Activated CD4-positive, alpha-beta T cell treated with anti-CD3 and anti-CD28 coated beads for 48 hours (primary cell): ENCODE data around the gene NYNRIN.

ENCODE experiments used
- DNase-seq: peaks from one replicate; pipeline ENCODE4 v3.0.0-alpha.2; 2020

Gene NYNRIN

DNA sequence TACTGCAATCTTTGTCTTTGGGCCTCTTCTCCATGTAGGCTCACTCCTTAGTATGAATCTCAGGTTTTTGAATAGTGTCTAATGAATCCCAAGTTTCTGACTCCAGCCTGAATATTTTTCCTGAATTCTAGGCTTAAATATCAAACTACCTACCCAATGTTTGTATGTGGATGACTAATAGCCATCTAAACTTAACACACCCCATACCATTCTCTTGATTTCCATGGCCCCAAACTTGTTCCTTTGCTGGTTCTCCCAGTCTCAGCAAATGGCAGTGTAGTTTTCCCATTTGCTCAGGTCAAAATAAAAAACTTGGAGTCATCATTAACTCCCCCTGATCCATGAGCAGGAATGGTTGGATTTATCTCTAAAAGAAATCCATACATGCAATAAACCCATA is 62.5 kb downstream of the NYNRIN start:
- DNase-seq: no peak

- DNase-seq: no peak
These were observed 64.4 kb downstream of the NYNRIN start for GRCh38 chr14:24463017-24463883.

DNA sequence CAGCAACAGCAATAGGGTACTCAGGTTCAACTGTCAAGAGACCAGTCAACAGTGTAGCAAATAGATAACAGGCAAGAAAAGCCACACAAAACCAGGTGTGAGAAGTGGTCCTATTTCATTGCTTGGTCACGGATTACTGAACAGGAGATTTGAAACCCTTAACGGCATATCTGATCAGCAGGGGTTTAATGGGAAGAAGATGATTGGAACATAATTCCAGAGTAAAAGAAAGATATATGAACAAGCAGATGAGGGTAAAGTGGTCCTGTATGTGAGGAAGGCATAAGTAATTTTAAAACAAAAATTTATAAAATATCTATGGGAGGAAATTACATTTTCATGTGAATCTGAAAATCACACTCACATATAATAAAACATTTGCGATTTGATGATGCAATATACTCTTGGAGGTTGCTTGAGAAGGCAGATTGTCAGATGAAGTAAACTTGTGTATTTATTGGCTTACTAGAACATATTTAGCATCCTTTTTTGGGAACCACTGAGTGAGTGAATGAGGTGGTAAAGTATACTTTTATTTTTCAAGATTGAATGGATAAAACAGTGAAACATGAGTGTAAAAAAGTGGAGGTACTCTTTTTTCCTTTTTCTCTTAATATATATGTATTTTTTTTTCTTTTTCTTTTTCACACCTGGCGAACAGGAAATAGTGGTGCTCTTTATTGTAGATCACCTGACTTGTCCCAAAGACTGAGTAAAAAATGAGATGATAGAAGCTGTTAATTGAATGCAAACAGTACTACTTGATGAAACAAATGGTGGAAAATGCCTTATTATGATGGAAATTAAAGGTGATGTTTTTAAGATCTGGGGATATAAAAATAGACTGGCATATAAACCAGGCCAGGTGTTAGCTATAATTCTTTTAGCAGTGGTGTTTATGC is 65.3 kb downstream of the NYNRIN start:
- no peak for DNase-seq

GRCh38 chr14:24465368-24465767 is 66.6 kb downstream of the NYNRIN start:
- no peak for DNase-seq

- DNase-seq: no peak
These were observed 67.0 kb downstream of the NYNRIN start for GRCh38 chr14:24465805-24466204.
